Esophagus muscularis mucosa (tissue), 3 donors: ENCODE data around the gene CRIP2.

Experiments
- POLR2AphosphoS5 ChIP-seq, 2 donors: sonication (generic); formaldehyde crosslinking; IDR thresholded peaks; one replicate each; pipeline ENCODE4 v1.6.1; 2017; ENCODE audit warnings: antibody characterized with exemption in 2 of 2
- TF ChIP-seq, protein P1 (sequence below), 3 experiments: fragments of 200-600 bp in 2 of 3; fragments of 450-650 bp in 1 of 3; sonication (generic) in 2 of 3; IDR thresholded peaks; one replicate each; pipeline ENCODE4 v1.5.1; 2017 to 2019; ENCODE audit warnings: antibody characterized with exemption in 3 of 3, mild to moderate bottlenecking in 2 of 3, moderate library complexity in 1 of 3

DNA sequence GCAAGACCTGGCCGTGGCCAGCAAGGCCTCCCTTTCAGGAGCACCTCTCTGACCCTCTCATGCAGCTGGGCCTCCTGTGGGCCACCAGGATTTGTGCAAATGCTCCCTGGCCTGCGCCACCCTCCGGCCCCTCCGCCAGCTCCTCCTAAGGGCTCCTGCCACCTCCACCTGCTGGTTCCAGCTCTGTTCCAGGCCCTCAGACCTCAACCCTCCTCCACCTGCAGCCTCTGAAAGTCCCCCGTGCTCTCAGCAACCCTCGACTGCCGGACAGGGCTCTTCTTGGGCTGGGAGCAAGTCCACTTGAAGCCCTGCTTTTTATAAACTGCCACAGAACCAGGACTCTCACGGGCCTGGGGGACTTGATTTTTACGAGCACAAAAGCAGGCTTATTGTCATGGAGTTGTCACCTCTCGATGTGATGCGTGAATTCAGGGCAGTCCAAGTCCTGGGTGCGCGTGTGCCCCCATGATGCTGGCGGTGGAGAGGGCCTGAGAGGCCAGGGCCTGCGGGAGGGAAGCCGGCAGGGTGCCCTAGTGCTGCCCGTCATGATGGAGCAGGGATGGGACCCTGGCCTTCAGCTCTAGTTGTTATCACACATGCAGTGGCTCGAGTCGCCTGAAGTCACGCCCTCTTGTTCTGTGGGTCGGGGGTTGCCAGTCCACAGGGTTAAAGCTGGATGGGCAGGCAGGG lies 25.6 kb downstream of the CRIP2 start:
- TF ChIP-seq POLR2AphosphoS5 (IDR thresholded peaks at IDR 0.05), result no peak
- TF ChIP-seq, protein P1, sequence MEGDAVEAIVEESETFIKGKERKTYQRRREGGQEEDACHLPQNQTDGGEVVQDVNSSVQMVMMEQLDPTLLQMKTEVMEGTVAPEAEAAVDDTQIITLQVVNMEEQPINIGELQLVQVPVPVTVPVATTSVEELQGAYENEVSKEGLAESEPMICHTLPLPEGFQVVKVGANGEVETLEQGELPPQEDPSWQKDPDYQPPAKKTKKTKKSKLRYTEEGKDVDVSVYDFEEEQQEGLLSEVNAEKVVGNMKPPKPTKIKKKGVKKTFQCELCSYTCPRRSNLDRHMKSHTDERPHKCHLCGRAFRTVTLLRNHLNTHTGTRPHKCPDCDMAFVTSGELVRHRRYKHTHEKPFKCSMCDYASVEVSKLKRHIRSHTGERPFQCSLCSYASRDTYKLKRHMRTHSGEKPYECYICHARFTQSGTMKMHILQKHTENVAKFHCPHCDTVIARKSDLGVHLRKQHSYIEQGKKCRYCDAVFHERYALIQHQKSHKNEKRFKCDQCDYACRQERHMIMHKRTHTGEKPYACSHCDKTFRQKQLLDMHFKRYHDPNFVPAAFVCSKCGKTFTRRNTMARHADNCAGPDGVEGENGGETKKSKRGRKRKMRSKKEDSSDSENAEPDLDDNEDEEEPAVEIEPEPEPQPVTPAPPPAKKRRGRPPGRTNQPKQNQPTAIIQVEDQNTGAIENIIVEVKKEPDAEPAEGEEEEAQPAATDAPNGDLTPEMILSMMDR (IDR thresholded peaks at IDR 0.05), result no peak
